Right lung (tissue), 5 donors: ENCODE measurements around the gene TMEM184B. TPM values are rescaled to one million over a fixed set of nuclear protein-coding genes. Genes with fewer than 3 reads are reported as not detected.

Experiments
- DNase-seq, 2 donors: peaks; one replicate each; pipeline ENCODE4 v3.0.0-alpha.2; 2013
- polyA plus RNA-seq, 5 donors: library from polyadenylated mRNA; unstranded; fragments of 120-200 nt; gene quantifications; one replicate each; pipeline versions ENCODE4 v1.2.1 to v1.2.3, GENCODE V29; 2013; ENCODE audit warnings: inconsistent platforms in 1 of 5, low replicate concordance in 1 of 5; ENCODE audit not compliant: insufficient read length in 5 of 5, insufficient read depth in 1 of 5

The TMEM184B gene
- polyA plus RNA-seq, 5 donors, result 32.6 to 47.1 (median 38.9) TPM

DNA sequence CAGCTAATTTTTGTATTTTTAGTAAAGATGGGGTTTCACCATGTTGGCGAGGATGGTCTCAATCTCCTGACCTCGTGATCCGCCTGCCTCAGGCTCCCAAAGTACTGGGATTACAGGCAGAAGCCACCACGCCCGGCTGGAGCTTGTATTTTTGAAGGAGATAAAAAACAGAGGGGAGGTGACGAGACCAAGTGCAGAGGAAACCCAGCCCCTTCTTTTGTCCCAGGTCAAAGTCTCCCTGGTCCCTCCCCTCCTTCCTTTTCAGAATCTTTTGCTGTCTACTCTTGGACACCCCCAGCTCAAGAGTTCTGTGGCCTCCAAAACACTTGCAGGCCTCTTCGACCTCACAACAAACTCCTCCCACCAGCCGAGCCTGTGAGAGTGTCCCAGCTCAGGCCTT lies 12.2 kb upstream of the TMEM184B start:
- DNase-seq, result no peak

DNA sequence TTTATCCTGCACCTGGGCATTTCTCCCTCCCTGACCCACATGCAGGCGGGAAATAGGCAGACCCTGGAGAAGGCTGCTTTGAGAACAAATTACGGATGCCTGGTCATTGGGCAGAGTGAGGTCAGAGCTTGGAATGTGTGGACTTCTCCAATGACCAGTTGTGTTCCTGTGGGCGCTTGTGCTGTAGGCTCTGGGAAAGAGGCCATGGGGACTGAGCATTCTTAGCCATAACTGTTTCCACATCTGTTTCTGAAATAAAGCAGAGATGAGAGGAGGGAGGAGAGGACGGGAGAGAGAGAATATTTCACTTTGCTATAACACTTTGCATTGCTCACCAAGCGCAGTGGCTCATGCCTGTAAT lies 11.2 kb upstream of the TMEM184B start:
- DNase-seq, result no peak

DNA sequence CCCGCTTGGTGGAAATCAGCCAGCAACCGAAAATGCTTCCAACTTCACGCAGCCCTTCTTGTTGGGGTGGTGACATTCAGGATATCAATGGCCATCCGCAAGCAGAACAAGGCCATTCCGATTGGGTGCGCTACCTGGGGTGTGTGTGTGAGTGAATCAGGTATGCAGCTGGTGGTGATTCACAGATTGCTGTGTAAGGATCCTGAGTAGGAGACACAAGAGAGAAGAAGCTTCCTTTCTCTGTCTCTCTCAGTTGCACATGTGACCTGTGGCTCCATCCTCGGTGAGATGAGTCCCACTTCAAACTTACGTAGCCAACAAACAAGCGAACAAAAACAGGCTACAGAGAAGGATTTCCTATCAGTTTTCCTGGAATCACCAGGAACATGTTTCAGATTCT lies 9.6 kb upstream of the TMEM184B start:
- no peak for DNase-seq

DNA sequence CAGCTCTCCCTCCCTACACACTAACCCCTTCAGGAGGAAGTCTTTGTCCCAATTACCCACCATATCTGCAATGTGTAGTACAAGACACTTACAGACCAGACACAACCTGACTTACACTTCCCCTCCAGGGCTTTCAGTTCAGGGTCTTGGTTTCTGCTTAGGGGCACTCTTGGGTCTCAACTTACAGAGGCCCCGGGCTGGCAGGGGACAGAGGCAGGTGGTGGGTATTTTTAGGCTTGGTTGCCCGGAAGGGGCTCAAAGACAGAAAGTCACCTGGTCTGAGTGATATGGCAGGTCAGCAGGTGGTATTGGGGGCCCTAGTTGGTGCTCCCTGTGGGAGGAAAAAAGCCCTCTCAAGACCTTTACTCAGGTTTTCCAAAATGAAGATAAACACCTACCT lies 3.4 kb upstream of the TMEM184B start:
- DNase-seq, result no peak

DNA sequence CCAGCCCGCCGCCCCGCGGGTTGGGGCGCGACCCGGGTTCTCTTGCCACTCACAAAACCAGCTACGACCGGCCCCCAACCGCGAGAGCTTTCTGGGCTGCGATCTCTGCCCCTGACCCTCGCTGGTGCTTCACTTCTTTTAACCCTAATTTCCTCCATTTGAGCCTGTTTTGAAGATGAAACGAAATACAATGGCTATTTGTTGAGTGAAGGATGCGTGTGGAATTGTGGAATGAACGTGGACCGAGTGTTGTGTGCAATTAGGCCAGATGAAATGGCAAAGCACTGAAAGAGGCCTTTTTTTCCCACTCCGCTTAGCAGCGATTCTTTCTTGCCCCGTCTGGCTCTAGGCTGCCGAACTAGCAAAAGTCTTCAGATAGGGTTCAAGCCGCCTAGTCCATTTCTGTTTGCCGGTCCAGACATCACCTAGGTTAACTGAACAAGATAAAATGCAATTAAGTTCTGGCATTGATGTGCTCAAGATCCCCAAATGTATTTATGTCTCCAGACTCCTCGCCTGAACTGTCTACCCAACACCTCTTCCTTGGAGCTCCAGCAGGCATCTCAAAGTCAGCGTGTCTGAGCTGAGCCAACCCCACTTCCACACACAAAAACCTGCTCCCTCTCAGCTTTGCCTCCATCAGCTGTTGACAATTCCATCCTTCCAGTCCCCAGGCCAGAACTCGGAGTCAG lies 471 bp upstream of the TMEM184B start:
- no peak for DNase-seq

DNA sequence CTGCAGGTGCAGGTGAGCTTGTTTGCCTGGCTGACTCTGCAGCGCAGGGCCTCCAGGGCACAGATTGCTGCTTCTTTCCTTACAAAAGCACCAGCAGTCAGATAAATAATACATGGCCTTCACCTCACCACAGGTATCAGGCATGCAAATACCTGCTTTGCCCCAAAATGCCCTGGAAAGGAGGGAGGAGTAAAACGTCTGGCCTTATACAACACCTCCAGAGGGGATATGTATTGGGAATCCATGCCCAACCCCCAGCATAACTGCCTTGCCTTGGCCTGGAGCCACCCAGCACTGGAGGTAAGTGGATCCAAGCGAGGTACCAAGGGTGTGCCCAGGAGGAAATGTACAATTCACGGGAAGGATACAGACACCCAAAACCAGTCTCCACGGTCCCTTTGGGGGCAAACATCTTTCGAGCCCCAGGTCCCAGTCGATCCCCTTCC lies 860 bp downstream of the TMEM184B start:
- DNase-seq, result no peak

DNA sequence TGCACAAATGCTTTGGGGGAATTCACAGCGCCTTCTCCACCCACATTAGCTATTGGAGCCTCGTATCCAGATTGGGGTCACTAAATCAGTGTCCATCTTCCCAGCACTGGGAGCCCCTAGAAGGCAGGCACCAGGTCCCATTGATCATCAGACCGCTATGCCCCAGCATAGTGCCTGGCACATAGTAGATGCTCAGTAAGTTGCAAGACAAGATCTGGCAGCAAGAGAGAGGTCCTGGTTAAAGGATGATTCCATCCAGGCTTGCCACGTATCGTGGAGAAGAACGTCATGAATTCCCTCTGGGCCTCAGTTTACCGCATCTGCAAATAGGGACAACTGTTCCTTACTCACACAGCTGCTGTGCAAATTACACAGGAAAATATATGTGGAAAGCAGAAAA lies 1.7 kb downstream of the TMEM184B start:
- no peak for DNase-seq

DNA sequence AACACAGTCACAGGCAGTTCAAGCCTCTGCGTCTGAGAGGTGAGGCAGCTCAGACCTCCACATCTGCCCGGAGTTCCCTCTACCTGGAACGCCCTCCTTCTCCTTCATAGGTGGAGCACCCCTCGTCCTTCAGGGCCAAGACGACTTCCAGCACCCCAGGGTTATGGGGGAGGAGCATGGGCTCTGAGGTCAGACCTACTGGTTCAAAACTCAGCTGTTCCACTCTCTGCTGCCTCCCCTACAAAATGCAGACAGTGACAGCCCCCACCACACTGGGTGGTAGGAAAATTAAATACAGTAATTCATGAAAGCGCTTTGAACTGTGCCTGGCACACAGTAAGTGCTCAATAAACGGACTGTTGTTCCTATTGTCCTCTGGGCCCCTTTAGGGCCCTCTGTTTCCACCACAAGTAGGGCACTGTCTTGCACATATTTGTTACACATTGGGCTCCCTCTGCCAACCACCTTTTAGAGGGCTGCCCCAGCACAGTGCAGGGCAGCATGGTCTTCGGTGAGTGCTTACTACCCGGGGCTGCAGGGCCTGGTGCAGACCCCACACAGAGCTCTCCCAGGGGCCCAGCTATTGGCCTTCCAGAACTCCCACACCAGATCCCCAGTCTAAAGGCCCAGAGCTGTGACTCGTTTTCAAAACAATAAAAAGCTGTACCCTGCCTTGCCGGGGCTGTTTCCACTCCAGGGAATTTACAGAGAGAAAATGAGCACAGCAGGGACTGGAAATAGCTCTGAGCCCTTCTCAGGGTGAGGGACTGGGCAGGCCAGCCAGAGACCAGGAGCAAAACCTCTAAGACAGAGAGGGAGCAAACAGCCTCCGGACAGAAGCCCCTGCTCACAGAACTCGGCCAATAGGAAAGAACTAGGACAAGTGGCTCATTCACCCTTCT lies 2.5 kb downstream of the TMEM184B start:
- no peak for DNase-seq

DNA sequence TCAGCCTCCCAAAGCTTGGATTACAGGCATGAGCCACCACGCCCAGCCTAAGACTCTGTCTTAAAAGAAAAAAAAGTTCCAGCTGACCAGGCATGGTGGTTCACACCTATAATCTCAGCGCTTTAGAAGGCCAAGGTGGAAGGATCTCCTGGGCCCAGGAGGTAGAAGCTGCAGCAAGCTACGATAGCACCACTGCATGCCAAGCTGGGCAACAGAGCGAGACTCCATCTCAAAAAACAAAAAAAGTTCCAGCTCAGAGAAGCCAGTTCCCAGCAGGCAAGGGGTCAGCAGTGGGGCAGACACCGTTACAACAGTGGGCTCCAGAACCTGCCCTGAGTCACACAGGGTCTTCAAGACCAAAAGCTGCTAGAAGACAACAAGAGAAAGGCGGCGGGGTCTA lies 3.3 kb downstream of the TMEM184B start:
- DNase-seq, result no peak

DNA sequence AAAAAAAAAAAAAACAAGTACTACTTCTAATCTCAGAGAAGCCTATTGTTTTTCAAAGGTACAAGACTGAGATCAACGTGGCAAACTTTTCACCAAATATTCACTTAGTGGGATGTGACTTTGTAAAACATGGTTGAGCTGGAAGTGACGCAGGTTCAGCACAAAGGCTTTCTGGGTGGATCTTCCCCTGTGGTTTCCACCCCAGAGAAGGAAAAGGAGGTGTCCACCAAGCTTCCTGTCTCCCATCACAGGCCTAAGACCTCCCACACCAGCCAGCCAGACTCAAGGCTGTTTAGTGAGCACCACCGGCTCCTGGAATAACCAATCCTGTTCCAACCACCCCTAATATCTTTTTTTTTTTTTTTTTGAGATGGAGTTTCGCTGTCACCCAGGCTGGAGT lies 5.7 kb downstream of the TMEM184B start:
- no peak for DNase-seq

DNA sequence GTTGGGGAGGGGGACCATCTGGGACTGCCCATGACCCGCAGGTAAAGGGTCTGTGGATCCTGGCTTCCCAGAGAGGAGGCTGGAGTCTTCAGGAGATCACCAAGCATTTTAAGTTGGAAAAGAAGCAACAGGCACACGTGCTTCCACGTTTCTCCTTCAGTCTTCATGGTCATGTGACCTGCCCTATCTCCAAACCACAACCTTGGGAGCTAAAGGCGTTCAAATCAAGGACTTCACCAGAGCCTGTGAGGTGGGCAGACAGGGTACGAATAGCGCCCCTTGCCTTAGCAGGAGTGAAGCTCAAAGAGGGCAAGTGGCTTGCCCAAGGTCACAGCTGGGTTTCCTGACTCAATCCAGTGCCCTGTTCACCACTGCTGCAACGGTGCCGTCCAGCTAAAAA lies 6.7 kb downstream of the TMEM184B start:
- DNase-seq, result no peak

DNA sequence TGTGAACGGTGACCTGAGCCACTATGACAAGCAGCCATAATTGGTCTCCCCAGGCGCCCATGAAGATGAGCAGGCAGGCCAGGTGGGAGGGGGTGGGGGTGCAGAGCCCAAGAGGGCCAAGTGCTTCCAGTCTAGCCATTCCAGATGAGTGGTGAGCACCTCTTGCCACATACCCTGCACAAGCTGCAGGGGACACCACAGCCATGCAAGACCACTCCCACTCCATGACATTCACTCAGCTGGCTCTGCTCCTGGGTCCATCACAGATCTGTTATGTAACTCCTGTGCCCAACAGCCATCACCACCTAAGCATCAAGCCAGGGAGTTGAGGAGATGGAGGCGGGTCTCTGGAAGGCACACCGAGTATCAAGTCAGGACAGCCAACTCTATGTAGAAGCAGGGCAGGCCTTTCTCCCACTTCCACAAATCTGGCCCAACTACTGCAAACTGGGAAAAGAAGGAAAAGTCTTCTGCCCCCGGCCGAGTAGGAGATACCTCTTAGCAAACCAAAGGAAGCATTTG lies 8.4 kb downstream of the TMEM184B start:
- no peak for DNase-seq

DNA sequence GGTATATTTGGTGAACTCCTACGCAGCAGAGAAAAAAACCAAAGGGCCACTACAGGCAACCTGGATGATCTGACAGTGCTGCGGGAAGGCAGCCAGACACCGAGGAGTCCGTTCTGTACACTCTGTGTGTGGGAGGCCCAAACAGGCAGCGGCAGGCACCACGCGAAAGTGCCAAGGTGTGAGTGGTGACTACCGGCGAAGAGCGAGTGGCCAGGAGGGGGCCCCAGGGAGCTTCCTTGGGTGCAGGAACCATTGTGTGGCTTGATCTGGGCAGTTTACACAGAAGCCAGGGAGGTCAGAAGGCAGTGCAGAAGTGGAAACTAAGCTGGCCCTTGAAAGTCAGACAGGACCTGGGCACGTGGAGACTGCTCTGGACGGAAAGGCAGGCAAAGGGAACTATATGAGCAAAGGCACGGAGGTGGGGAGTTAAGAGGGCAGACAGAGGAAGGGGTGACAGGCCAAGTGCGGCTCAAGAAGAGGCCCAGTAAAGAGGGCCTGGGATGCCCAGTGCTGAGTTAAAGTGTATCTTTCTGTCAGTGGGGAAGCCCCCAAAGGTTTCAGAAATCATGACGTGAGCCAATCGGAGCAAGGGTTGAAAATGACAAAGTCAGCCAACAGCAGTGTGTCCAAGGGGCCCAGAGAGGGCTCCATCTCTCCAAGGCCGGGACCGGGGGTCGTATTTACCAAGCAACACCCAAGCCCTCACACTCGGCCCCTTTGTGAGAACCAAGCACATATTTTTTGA lies 10.6 kb downstream of the TMEM184B start:
- no peak for DNase-seq

DNA sequence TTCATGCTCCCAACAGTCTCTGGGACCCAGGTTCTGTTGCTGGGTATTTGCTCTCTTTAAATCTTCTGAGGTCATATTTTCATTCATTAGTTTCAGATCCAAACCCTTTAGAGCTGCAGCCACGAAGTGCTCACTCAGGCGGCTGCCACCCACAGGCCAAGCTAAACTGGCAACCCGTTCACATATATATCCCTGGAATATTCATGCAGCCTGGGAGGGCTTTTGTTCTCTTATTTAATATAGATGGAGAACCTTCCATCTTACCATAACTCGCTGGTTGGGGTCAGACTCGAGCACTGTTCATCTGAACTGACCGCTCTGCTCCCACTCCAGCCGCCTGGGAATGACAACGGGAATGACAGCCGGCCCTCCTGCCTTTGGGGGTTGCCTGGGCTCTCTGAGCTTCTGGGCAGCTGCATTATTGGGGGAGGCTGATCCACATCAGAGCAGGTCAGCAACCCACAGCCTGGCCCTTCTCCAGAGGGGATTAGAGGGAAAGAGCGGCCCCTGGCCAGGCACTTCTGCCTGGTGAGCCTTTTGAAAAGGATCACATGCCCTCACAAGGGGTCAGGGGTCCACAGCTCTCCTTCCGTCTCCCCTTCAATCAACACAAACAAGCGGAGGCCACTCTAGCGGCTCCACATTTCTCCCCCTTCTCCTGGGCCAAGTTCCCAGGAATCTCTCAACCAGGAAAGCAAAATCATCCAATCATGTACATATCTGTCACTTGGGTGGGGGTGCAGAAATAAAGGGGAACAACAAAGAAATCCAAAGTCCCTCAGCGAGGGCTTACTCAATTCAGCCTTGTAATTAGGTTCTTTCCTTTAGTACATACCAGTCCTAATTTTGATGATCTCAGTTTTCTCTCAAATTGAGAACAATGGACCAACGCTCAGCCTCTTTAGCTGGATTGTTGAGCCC lies 11.8 kb downstream of the TMEM184B start:
- peak in 1 of 2 donors; percentile 40 for DNase-seq

DNA sequence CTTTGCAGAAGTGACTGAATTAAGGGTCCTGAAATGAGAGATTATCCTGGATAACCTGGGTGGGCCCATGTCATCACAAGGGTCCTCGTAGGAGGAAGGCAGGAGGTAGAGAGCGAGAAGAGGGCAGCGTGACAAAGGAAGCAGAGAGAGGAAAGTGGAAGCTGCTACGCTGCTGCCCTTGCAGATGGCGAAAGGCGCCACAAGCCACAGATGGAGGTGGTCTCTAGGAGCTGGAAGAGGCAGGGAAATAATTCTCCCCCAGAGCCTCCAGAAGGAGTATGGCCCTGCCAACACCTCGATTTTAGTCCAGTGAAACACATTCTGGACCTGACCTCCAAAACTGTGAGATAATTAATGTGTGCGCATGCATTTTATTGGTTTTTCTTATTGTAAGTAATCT lies 13.4 kb downstream of the TMEM184B start:
- no peak for DNase-seq

DNA sequence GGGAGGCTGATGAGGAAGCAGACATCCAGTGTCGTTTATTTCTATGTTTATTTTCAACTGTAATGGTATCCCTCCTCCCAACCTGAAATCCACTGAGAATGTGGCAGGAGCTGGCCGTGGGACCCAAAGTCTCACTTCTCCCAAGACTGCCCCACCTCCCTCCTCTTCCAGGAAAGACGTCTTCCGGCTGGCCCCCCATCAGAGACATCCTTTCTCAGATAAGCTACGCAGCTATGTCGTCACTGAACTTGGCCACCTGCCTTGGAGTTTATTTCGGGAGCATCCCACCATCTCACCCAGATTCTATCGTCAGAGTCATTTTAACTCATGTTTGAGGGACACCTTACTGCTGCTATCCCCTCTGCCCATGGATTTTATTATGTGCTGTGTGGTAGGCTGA lies 13.9 kb downstream of the TMEM184B start:
- no peak for DNase-seq

DNA sequence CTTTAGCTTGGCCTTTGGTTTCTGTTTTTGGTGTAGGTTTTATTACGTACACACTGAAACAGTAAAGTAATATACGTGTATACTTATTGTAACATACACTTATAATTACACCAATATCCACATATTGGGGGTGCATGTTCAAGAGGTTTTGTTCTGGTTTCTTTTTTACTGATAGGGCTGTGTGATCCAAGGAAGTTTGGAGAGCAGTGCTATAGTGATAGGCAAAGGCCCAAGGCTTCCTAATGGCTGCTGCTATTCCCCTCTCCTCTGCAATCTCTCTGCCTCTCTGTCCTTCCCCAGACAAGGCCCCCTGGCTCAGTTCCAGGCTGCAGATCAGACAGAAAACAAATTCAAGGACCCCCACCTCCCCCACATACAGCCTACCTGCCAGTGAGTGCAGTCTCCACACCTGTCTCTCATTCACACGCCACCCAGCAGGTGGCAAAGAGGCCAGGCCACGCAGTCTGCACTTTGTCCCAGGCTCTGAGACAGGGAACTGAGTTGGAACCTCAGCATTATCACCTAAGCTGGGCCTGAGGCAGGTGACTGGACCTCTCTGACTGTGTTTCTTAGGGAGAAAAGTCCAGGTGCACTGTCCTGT lies 15.1 kb downstream of the TMEM184B start:
- DNase-seq, result no peak

DNA sequence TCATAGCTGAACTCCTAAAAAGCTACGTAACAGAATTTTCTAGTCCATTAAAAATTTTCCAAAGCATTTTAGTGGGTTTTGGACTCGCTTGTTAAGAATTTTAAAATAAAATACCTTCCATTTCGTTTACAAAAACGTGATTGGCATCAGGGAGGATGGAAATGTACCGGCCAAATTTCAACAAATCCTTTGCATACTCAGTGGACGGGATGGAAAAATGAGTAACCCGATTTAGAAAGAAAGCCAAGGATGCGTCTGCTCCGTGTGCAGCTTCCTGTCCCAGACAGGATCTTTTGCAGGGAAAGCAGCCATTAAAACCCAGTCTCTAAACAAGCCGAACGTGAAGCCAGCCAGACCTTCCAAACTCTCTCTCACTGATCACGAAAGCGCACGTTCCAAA lies 15.6 kb downstream of the TMEM184B start:
- no peak for DNase-seq

DNA sequence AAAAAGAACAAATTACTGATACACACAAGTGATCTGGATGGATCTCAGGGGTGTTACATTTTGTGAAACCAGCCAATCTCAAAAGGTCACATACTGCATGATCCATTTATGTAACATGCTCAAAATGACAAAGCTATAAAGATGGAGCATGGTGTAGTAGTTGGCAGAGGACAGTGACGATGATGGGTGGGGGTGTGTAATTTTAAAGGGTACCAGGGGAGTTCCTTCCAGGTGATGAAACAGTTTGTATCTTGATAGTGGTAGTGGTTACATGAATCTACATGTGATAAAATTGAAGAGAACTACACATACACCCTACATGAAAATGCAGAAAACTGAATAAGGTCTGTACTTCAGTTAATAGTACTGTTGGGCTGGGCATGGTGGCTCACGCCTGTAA lies 17.1 kb downstream of the TMEM184B start:
- DNase-seq, result no peak

DNA sequence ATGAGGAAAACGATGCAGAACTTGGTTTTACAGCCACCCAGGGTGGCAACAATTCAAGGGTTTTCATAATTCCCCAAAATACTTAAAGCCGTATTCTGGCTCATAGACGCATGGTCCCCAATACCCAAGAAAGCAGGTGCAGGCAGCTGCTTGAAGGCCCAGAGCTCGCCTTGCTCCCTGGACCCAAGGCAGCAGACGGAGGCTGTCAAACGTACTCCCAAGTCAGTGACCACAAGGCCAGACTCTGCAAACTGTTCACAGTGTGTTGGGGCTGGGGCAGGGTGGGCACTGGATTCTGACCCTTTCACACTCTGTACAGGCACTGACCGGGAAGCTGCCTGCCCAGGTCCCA lies 21.5 kb downstream of the TMEM184B start:
- DNase-seq, result no peak
